GM12878 (cell line): ENCODE measurements around the gene EVI5L. TPM values are rescaled to one million over a fixed set of nuclear protein-coding genes. Genes with fewer than 3 reads are reported as not detected.

Experiments used
- ATAC-seq: fragments of 200-7000 bp; cut with Tn5 transposase; 3 replicates; pipeline ENCODE4 v1.9.1; 2020; ENCODE audit warnings: mild to moderate bottlenecking, moderate library complexity
- BruUV-seq: library from RNA; stranded (reverse); fragments of 400-500 nt; replicated peaks from 2 replicates; lab custom pipeline; 2021; lab: Mats Ljungman, UMichigan
- CTCF ChIA-PET: fragments of 300-600 bp; sonication (Branson Sonifier 250); formaldehyde crosslinking; extraction: SDS; loops from one replicate; lab custom pipeline; 2021; ENCODE audit warnings: inconsistent platforms; lab: Yijun Ruan, JAX
- POLR2A ChIA-PET: fragments of 350-600 bp; formaldehyde crosslinking; extraction: SDS; loops from one replicate; lab custom pipeline; 2021; ENCODE audit warnings: inconsistent platforms; lab: Charles Lee
- RAD21 ChIA-PET: fragments of 300-600 bp; sonication (Branson Sonifier 250); formaldehyde crosslinking; loops from one replicate; lab custom pipeline; 2023; ENCODE audit warnings: antibody characterized with exemption; ENCODE audit not compliant: unreplicated experiment; lab: Charles Lee
- SMC1A ChIA-PET: fragments of 300-600 bp; sonication (Branson Sonifier 250); formaldehyde crosslinking; loops from one replicate; lab custom pipeline; 2023; ENCODE audit not compliant: unreplicated experiment, uncharacterized antibody; lab: Charles Lee
- DNase-seq: peaks from one replicate; pipeline ENCODE4 v3.0.0-alpha.2; 2011; ENCODE audit warnings: low read depth, low spot score
- FAIRE-seq: peaks from 3 replicates; lab custom pipeline; 2011; peaks lifted over from hg19 to GRCh38; lab: Jason Lieb, UNC
- H2AFZ ChIP-seq: 2 replicates; pipeline ENCODE4 v1.6.0; 2011; ENCODE audit warnings: low read depth, low read length, control low read depth; ENCODE audit not compliant: control insufficient read depth
- H3K27ac ChIP-seq: 2 replicates; pipeline ENCODE4 v1.5.1; 2011; ENCODE audit warnings: control low read depth; ENCODE audit not compliant: control insufficient read depth, insufficient read depth
- H3K27me3 ChIP-seq, 2 experiments: replicated peaks in 1 of 2; 2 replicates each; pipeline versions ENCODE4 v1.6.0 to v1.6.1; 2011; ENCODE audit warnings: low read length in 1 of 2; ENCODE audit not compliant: control insufficient read depth in 2 of 2, insufficient read depth in 2 of 2
- H3K36me3 ChIP-seq, 2 experiments: 2 replicates each; pipeline ENCODE4 v1.5.1; 2011; ENCODE audit warnings: low read length in 1 of 2; ENCODE audit not compliant: control insufficient read depth in 2 of 2, insufficient read depth in 2 of 2
- H3K4me1 ChIP-seq: 2 replicates; pipeline ENCODE4 v1.6.1; 2011; ENCODE audit warnings: mild to moderate bottlenecking, low read length, moderate library complexity, mixed read lengths; ENCODE audit not compliant: control insufficient read depth, insufficient read depth
- H3K4me2 ChIP-seq: 2 replicates; pipeline ENCODE4 v1.6.0; 2011; ENCODE audit warnings: control low read depth; ENCODE audit not compliant: control insufficient read depth, insufficient read depth
- H3K4me3 ChIP-seq: fragments of 200-600 bp; sonication (generic); 2 replicates; pipeline ENCODE4 v1.5.1; 2016
- H3K79me2 ChIP-seq: 2 replicates; pipeline ENCODE4 v1.6.0; 2011; ENCODE audit warnings: low read length; ENCODE audit not compliant: control insufficient read depth, insufficient read depth
- H3K9ac ChIP-seq: 2 replicates; pipeline ENCODE4 v1.8.0; 2011; ENCODE audit warnings: low read length, control low read depth, mixed read lengths; ENCODE audit not compliant: control insufficient read depth, insufficient read depth
- H3K9me3 ChIP-seq: replicated peaks from 3 replicates; pipeline ENCODE4 v1.5.1; 2011; ENCODE audit warnings: mild to moderate bottlenecking, low read length; ENCODE audit not compliant: control insufficient read depth, insufficient read depth
- H4K20me1 ChIP-seq: 2 replicates; pipeline ENCODE4 v1.6.0; 2011; ENCODE audit not compliant: control insufficient read depth, insufficient read depth
- BACH1 ChIP-seq: fragments of 450-650 bp; IDR thresholded peaks from 2 replicates; pipeline ENCODE4 v1.6.1; 2017; ENCODE audit warnings: mild to moderate bottlenecking, borderline replicate concordance
- HDAC2 ChIP-seq: fragments of 200-600 bp; sonication (generic); IDR thresholded peaks from 2 replicates; pipeline ENCODE4 v1.6.1; 2017
- HDAC6 ChIP-seq: fragments of 200-600 bp; sonication (generic); IDR thresholded peaks from one replicate; pipeline ENCODE4 v1.8.0; 2017; ENCODE audit warnings: antibody characterized with exemption; ENCODE audit not compliant: unreplicated experiment
- KDM1A ChIP-seq: fragments of 200-600 bp; sonication (generic); IDR thresholded peaks from 2 replicates; pipeline ENCODE4 v1.6.1; 2016; ENCODE audit warnings: borderline replicate concordance
- MEF2A ChIP-seq: IDR thresholded peaks from 2 replicates; pipeline ENCODE4 v1.6.1; 2011; ENCODE audit warnings: low read depth, mild to moderate bottlenecking, low read length, moderate library complexity; ENCODE audit not compliant: insufficient read depth
- NFIC ChIP-seq: IDR thresholded peaks from 2 replicates; pipeline ENCODE4 v1.6.1; 2012; ENCODE audit warnings: low read depth, mild to moderate bottlenecking, inconsistent platforms, low read length, moderate library complexity
- PAX5 ChIP-seq: IDR thresholded peaks from 2 replicates; pipeline ENCODE4 v1.6.1; 2011; ENCODE audit warnings: low read depth, low read length, borderline replicate concordance
- POLR2AphosphoS5 ChIP-seq: IDR thresholded peaks from 2 replicates; pipeline ENCODE4 v1.6.1; 2011; ENCODE audit warnings: mild to moderate bottlenecking, low read length, inconsistent platforms
- TAF1 ChIP-seq: IDR thresholded peaks from 2 replicates; pipeline ENCODE4 v1.6.1; 2011; ENCODE audit warnings: mild to moderate bottlenecking, low read depth, low read length, borderline replicate concordance
- TCF3 ChIP-seq: IDR thresholded peaks from 2 replicates; pipeline ENCODE4 v1.6.1; 2012; ENCODE audit warnings: low read depth, mild to moderate bottlenecking, low read length, borderline replicate concordance; ENCODE audit not compliant: insufficient read depth
- whole genome bisulfite sequencing: methylation state at CpG from one replicate; pipeline ENCODE4 v1.1.6; 2016; ENCODE audit warnings: low lambda C conversion rate; ENCODE audit not compliant: insufficient replicate concordance, insufficient coverage; ENCODE audit errors: missing lambda C conversion rate; 5-methylcytosine and 5-hydroxymethylcytosine counted together
- in situ Hi-C: fragments of 300-500 bp; cut with MboI; formaldehyde crosslinking; loops from 9 replicates; pipeline ENCODE4 v1.14.3; 2018; ENCODE audit warnings: mixed read lengths
- intact Hi-C: fragments of 100-400 bp; cut with micrococcal nuclease; formaldehyde crosslinking; loops from one replicate; pipeline ENCODE4 v1.14.2; 2022; ENCODE audit not compliant: unreplicated experiment
- polyA plus RNA-seq, 11 experiments: library from polyadenylated mRNA; depleted of rRNA in 4 of 11; unstranded in 6 of 11; stranded (reverse) in 5 of 11; fragments of >200 nt; fragmentation: Nextera tagmentation in 4 of 11; fragmentation: Illumina TruSeq in 1 of 11; extraction: Ambion mirVana in 4 of 11; extraction: Trizol in 1 of 11; gene quantifications; 1 replicate in 1 of 11; 2 replicates in 10 of 11; pipeline versions ENCODE4 v1.2.1 to v1.2.3, GENCODE V29; 2011 to 2016; ENCODE audit warnings: inconsistent platforms in 2 of 11, missing spikeins in 2 of 11, low read depth in 1 of 11
- total RNA-seq, 4 experiments: library from RNA; depleted of rRNA in 3 of 4; stranded (reverse); fragments of >200 nt in 3 of 4; fragmentation: Illumina TruSeq in 1 of 4; extraction: Trizol in 1 of 4; gene quantifications; 2 replicates each; pipeline versions ENCODE4 v1.2.1 to v1.2.3, GENCODE V29; 2013 to 2021
- TF ChIP-seq, protein P1 (sequence below): fragments of 450-650 bp; IDR thresholded peaks from 2 replicates; pipeline ENCODE4 v1.6.1; 2017; ENCODE audit warnings: mild to moderate bottlenecking, moderate library complexity
- TF ChIP-seq, protein P2 (sequence below): fragments of 450-650 bp; formaldehyde crosslinking; IDR thresholded peaks from 2 replicates; pipeline ENCODE4 v1.4.0; 2020; ENCODE audit warnings: mild to moderate bottlenecking, moderate library complexity
- TF ChIP-seq, protein P3 (sequence below): fragments of 450-650 bp; formaldehyde crosslinking; IDR thresholded peaks from 2 replicates; pipeline ENCODE4 v1.4.0; 2022; ENCODE audit warnings: mild to moderate bottlenecking, moderate library complexity

The EVI5L gene
- total and polyA plus RNA-seq, 10 of the 15 experiments (the other 5 are each of a cell fraction or from before 2014, with no cell fraction given): 0.23 to 13.8 (median 5.0) TPM

DNA sequence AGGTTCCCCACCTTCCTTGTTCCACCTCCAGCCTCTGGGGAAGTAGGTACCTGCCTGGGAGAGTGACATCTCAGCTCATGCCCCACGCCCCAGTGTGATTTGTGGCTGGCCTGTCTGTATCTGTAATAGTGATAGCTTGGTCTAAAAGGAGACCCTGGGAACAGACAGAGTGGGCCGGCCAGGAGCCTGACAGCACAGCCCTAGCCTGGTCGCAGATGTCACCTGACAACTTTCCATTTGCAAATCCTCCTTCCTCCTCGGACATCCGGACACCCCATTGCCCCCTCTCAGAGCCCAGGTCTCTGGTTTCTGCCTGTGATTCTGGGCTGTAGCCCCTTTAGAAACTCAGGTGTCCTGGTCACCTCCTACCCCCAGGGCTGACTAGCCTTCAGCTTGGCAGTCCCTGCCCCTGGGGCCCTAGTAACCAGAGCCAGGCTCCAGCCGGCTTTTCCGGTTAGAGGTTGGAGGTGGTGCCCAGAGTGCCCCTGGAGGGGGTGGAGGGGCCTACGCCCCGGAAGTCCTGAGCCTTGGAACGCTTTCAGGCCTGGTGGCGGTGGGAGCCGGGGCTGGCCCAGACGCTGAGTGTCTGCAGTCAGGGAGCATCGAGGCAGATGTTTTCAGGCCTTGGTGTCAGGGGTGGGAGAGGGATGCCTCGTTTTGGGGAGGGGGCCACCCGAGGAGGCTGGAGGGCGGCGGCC lies 64.7 kb downstream of the EVI5L start:
- RAD21 ChIA-PET: no interaction called here
- Histone ChIP-seq H3K79me2 (no peaks in the 10 kb centered on the region), H3K27me3 (no peaks in the 10 kb centered on the region; a peak in 1 of 4 replicates), H3K27ac (no peak overlapping the region), H2AFZ (no peak overlapping the region), H3K9ac (no peak overlapping the region), H3K4me1 (no peaks in the 10 kb centered on the region), H3K36me3 (no peaks in the 10 kb centered on the region), H3K4me2 (no peak overlapping the region), H3K4me3 (no peak overlapping the region), H4K20me1 (no peaks in the 10 kb centered on the region), H3K9me3 (no peaks in the 10 kb centered on the region)
- intact Hi-C loops (no loop called here), in situ Hi-C loops (no loop called here)
- SMC1A ChIA-PET: no interaction called here
- no TSS peak for BruUV-seq
- FAIRE-seq (no peak), ATAC-seq (peak; percentile 21; the same call in 2 of the 3 replicates), DNase-seq (no peak)
- POLR2A ChIA-PET: no interaction called here
- 43% methylated on average over 18 of the region's 18 CpGs for WGBS
- CTCF ChIA-PET: no interaction called here
- TF ChIP-seq, protein P1, sequence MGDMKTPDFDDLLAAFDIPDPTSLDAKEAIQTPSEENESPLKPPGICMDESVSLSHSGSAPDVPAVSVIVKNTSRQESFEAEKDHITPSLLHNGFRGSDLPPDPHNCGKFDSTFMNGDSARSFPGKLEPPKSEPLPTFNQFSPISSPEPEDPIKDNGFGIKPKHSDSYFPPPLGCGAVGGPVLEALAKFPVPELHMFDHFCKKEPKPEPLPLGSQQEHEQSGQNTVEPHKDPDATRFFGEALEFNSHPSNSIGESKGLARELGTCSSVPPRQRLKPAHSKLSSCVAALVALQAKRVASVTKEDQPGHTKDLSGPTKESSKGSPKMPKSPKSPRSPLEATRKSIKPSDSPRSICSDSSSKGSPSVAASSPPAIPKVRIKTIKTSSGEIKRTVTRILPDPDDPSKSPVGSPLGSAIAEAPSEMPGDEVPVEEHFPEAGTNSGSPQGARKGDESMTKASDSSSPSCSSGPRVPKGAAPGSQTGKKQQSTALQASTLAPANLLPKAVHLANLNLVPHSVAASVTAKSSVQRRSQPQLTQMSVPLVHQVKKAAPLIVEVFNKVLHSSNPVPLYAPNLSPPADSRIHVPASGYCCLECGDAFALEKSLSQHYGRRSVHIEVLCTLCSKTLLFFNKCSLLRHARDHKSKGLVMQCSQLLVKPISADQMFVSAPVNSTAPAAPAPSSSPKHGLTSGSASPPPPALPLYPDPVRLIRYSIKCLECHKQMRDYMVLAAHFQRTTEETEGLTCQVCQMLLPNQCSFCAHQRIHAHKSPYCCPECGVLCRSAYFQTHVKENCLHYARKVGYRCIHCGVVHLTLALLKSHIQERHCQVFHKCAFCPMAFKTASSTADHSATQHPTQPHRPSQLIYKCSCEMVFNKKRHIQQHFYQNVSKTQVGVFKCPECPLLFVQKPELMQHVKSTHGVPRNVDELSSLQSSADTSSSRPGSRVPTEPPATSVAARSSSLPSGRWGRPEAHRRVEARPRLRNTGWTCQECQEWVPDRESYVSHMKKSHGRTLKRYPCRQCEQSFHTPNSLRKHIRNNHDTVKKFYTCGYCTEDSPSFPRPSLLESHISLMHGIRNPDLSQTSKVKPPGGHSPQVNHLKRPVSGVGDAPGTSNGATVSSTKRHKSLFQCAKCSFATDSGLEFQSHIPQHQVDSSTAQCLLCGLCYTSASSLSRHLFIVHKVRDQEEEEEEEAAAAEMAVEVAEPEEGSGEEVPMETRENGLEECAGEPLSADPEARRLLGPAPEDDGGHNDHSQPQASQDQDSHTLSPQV: no peak
- TF ChIP-seq HDAC2 (no peak), KDM1A (no peak), BACH1 (no peak), TAF1 (no peak), NFIC (no peak), MEF2A (no peak), POLR2AphosphoS5 (no peak), HDAC6 (no peak), TCF3 (no peak), PAX5 (no peak)
- TF ChIP-seq, protein P2, sequence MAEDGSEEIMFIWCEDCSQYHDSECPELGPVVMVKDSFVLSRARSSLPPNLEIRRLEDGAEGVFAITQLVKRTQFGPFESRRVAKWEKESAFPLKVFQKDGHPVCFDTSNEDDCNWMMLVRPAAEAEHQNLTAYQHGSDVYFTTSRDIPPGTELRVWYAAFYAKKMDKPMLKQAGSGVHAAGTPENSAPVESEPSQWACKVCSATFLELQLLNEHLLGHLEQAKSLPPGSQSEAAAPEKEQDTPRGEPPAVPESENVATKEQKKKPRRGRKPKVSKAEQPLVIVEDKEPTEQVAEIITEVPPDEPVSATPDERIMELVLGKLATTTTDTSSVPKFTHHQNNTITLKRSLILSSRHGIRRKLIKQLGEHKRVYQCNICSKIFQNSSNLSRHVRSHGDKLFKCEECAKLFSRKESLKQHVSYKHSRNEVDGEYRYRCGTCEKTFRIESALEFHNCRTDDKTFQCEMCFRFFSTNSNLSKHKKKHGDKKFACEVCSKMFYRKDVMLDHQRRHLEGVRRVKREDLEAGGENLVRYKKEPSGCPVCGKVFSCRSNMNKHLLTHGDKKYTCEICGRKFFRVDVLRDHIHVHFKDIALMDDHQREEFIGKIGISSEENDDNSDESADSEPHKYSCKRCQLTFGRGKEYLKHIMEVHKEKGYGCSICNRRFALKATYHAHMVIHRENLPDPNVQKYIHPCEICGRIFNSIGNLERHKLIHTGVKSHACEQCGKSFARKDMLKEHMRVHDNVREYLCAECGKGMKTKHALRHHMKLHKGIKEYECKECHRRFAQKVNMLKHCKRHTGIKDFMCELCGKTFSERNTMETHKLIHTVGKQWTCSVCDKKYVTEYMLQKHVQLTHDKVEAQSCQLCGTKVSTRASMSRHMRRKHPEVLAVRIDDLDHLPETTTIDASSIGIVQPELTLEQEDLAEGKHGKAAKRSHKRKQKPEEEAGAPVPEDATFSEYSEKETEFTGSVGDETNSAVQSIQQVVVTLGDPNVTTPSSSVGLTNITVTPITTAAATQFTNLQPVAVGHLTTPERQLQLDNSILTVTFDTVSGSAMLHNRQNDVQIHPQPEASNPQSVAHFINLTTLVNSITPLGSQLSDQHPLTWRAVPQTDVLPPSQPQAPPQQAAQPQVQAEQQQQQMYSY: no peak
- TF ChIP-seq, protein P3, sequence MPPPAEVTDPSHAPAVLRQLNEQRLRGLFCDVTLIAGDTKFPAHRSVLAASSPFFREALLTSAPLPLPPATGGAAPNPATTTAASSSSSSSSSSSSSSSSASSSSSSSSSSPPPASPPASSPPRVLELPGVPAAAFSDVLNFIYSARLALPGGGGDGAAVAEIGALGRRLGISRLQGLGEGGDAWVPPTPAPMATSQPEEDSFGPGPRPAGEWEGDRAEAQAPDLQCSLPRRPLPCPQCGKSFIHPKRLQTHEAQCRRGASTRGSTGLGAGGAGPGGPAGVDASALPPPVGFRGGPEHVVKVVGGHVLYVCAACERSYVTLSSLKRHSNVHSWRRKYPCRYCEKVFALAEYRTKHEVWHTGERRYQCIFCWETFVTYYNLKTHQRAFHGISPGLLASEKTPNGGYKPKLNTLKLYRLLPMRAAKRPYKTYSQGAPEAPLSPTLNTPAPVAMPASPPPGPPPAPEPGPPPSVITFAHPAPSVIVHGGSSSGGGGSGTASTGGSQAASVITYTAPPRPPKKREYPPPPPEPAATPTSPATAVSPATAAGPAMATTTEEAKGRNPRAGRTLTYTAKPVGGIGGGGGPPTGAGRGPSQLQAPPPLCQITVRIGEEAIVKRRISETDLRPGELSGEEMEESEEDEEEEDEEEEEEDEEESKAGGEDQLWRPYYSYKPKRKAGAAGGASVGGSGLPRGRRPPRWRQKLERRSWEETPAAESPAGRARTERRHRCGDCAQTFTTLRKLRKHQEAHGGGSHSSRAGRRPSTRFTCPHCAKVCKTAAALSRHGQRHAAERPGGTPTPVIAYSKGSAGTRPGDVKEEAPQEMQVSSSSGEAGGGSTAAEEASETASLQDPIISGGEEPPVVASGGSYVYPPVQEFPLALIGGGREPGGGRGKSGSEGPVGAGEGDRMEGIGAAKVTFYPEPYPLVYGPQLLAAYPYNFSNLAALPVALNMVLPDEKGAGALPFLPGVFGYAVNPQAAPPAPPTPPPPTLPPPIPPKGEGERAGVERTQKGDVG (CRISPR knock-in tag): no peak
